Testis (tissue), 3 donors: ENCODE data around the gene MAP3K15. TPM values are rescaled to one million over a fixed set of nuclear protein-coding genes. Genes with fewer than 3 reads are reported as not detected.
"Not testable (repeated sequence)": the region's sequence is repeated elsewhere in the genome, so short reads cannot be mapped to it uniquely, and the experiment has no call there.

Experiments
- DNase-seq: peaks from one replicate; pipeline ENCODE4 v3.0.0-alpha.2; 2019
- H3K27ac ChIP-seq, 2 donors: fragments of 200-600 bp; sonication (generic); one replicate each; pipeline ENCODE4 v1.5.1; 2019
- H3K27me3 ChIP-seq: fragments of 200-600 bp; sonication (generic); one replicate; pipeline ENCODE4 v1.5.1; 2019
- H3K36me3 ChIP-seq: fragments of 200-600 bp; sonication (generic); one replicate; pipeline ENCODE4 v1.5.1; 2017; ENCODE audit warnings: low read depth; ENCODE audit errors: missing control alignments
- H3K4me1 ChIP-seq: fragments of 200-600 bp; sonication (generic); one replicate; pipeline ENCODE4 v1.5.1; 2019
- H3K4me3 ChIP-seq, 2 donors: fragments of 200-600 bp; sonication (generic); one replicate each; pipeline ENCODE4 v1.5.1; 2017 to 2019
- H3K9me3 ChIP-seq: fragments of 200-600 bp; sonication (generic); one replicate; pipeline ENCODE4 v1.5.1; 2017
- CTCF ChIP-seq, 3 experiments: fragments of 450-650 bp in 2 of 3; fragments of 200-600 bp in 1 of 3; sonication (generic) in 1 of 3; IDR thresholded peaks; one replicate each; pipeline ENCODE4 v1.5.1; 2016 to 2019; ENCODE audit warnings: antibody characterized with exemption in 3 of 3, mild to moderate bottlenecking in 2 of 3, moderate library complexity in 1 of 3
- POLR2A ChIP-seq: fragments of 450-650 bp; IDR thresholded peaks from one replicate; pipeline ENCODE4 v1.6.1; 2017; ENCODE audit warnings: antibody characterized with exemption, mild to moderate bottlenecking, moderate library complexity
- WGBS, 2 donors: methylation state at CpG; one replicate each; pipeline ENCODE4 v1.1.5; 2018; 5-methylcytosine and 5-hydroxymethylcytosine counted together
- intact Hi-C: fragments of 100-400 bp; cut with DNase I; formaldehyde crosslinking; loops from one replicate; pipeline ENCODE4 v1.15.1; 2023; ENCODE audit warnings: low total_unique reads
- polyA plus RNA-seq: library from polyadenylated mRNA; stranded (reverse); fragments of 350-450 nt; fragmentation: Illumina TruSeq; extraction: RNeasy Lipid Tissue Mini Kit (QIAGEN cat#74804); gene quantifications from one replicate; pipeline ENCODE4 v1.2.3, GENCODE V29; 2014; ENCODE audit warnings: low read depth, low replicate concordance; ENCODE audit not compliant: insufficient read depth
- total RNA-seq, 2 donors: library from RNA; depleted of rRNA; stranded (reverse); fragments of >200 nt; gene quantifications; one replicate each; pipeline ENCODE4 v1.2.3, GENCODE V29; 2016

Gene MAP3K15
- total and polyA plus RNA-seq, 3 donors from 2014 or later, result 1.7 to 2.5 (median 2.5) TPM

- Histone ChIP-seq H3K36me3 (no peaks in the 10 kb centered on the region), H3K4me3 (no peak overlapping the region), H3K27me3 (no peaks in the 10 kb centered on the region), H3K27ac (no peak overlapping the region), H3K9me3 (no peaks in the 10 kb centered on the region), H3K4me1 (no peaks in the 10 kb centered on the region)
- intact Hi-C loops, result no loop called here
- WGBS, 2 donors, result 83 to 86% methylated on average over 2 of the region's 2 CpGs
- no peak for DNase-seq
- TF ChIP-seq CTCF (IDR thresholded peaks at IDR 0.05) (no peak), POLR2A (no peak)
These were observed 53.1 kb downstream of the MAP3K15 start for GRCh38 chrX:19462231-19462630.

- H3K36me3 ChIP-seq, result no peaks in the 10 kb centered on the region
- TF ChIP-seq POLR2A, result no peak
- TF ChIP-seq CTCF (IDR thresholded peaks at IDR 0.05), result no peak
- no peak overlapping the region for H3K27ac ChIP-seq
- H3K4me3 ChIP-seq, result no peak overlapping the region
- no peaks in the 10 kb centered on the region for H3K4me1 ChIP-seq
- 48 to 53% methylated on average over 4 of the region's 4 CpGs for WGBS, 2 donors
- H3K27me3 ChIP-seq, result no peaks in the 10 kb centered on the region
- H3K9me3 ChIP-seq, result no peaks in the 10 kb centered on the region
- intact Hi-C loops, result no loop called here
- no peak for DNase-seq
These were observed 57.6 kb downstream of the MAP3K15 start for GRCh38 chrX:19457662-19458061.

GRCh38 chrX:19448077-19448476 is 67.2 kb downstream of the MAP3K15 start:
- no peak for DNase-seq
- H3K4me1 ChIP-seq, result no peaks in the 10 kb centered on the region
- H3K27ac ChIP-seq, result no peak overlapping the region
- no peaks in the 10 kb centered on the region for H3K9me3 ChIP-seq
- TF ChIP-seq POLR2A, result no peak
- no peak for TF ChIP-seq CTCF (IDR thresholded peaks at IDR 0.05)
- 62 to 81% methylated on average over 5 to 7 of the region's 7 CpGs for WGBS, 2 donors
- intact Hi-C loops, result no loop called here
- no peaks in the 10 kb centered on the region for H3K27me3 ChIP-seq
- no peak overlapping the region for H3K4me3 ChIP-seq
- H3K36me3 ChIP-seq, result no peaks in the 10 kb centered on the region

GRCh38 chrX:19446397-19446796 is 68.9 kb downstream of the MAP3K15 start:
- Histone ChIP-seq H3K9me3 (no peaks in the 10 kb centered on the region), H3K27me3 (no peaks in the 10 kb centered on the region), H3K4me3 (no peak overlapping the region), H3K36me3 (no peaks in the 10 kb centered on the region), H3K4me1 (no peaks in the 10 kb centered on the region), H3K27ac (no peak overlapping the region)
- DNase-seq, result no peak
- 55 to 58% methylated on average over 4 of the region's 4 CpGs for WGBS, 2 donors
- TF ChIP-seq POLR2A (no peak), CTCF (IDR thresholded peaks at IDR 0.05) (no peak)
- intact Hi-C loops, result no loop called here

- H3K9me3 ChIP-seq, intact Hi-C loops, H3K4me1 ChIP-seq, H3K36me3 ChIP-seq, H3K27ac ChIP-seq, H3K4me3 ChIP-seq, DNase-seq, H3K27me3 ChIP-seq: not testable (repeated sequence)
- 91 to 96% methylated on average over 9 to 10 of the region's 10 CpGs for WGBS, 2 donors
These were observed 69.5 kb downstream of the MAP3K15 start for GRCh38 chrX:19445772-19446171.
